A673 (cell line): ENCODE measurements around the gene DOCK4. TPM values are rescaled to one million over a fixed set of nuclear protein-coding genes. Genes with fewer than 3 reads are reported as not detected.

Experiments used
- BruUV-seq: library from RNA; stranded (reverse); fragments of 400-500 nt; replicated peaks from 2 replicates; lab custom pipeline; 2021; lab: Mats Ljungman, UMichigan
- CTCF ChIA-PET: fragments of 300-600 bp; sonication (Branson Sonifier 250); formaldehyde crosslinking; loops from one replicate; lab custom pipeline; 2022; ENCODE audit warnings: antibody characterized with exemption; lab: Charles Lee
- POLR2A ChIA-PET: fragments of 300-600 bp; sonication (Branson Sonifier 250); formaldehyde crosslinking; loops from one replicate; lab custom pipeline; 2022; ENCODE audit warnings: antibody characterized with exemption; ENCODE audit not compliant: low non-redundant PET; lab: Charles Lee
- DNase-seq: peaks from one replicate; pipeline ENCODE4 v3.0.0-alpha.2; 2015; ENCODE audit warnings: low spot score
- H3K27ac ChIP-seq: fragments of 200-600 bp; sonication (generic); 2 replicates; pipeline ENCODE4 v1.5.1; 2016; ENCODE audit warnings: mixed run types, low read depth, mild to moderate bottlenecking, mixed read lengths, antibody characterized with exemption, low read length; ENCODE audit not compliant: poor library complexity, severe bottlenecking
- H3K27me3 ChIP-seq: fragments of 200-600 bp; sonication (generic); replicated peaks from 2 replicates; pipeline ENCODE4 v1.6.1; 2017; ENCODE audit warnings: mixed run types, low read depth, mild to moderate bottlenecking, mixed read lengths, antibody characterized with exemption, low read length; ENCODE audit not compliant: insufficient read depth, poor library complexity
- H3K36me3 ChIP-seq: fragments of 200-600 bp; sonication (generic); 2 replicates; pipeline ENCODE4 v1.6.1; 2016; ENCODE audit warnings: mixed run types, mild to moderate bottlenecking, mixed read lengths, antibody characterized with exemption, low read length; ENCODE audit not compliant: insufficient read depth, poor library complexity, severe bottlenecking
- H3K4me1 ChIP-seq: fragments of 200-600 bp; sonication (generic); 2 replicates; pipeline ENCODE4 v1.6.1; 2017; ENCODE audit warnings: mixed run types, mild to moderate bottlenecking, mixed read lengths, antibody characterized with exemption, low read length; ENCODE audit not compliant: insufficient read depth, poor library complexity, severe bottlenecking
- H3K4me3 ChIP-seq: fragments of 200-600 bp; sonication (generic); 2 replicates; pipeline ENCODE4 v1.5.1; 2016; ENCODE audit warnings: low read depth, mixed run types, mild to moderate bottlenecking, mixed read lengths, low read length; ENCODE audit not compliant: poor library complexity, severe bottlenecking
- H3K9me3 ChIP-seq: fragments of 200-600 bp; sonication (generic); 2 replicates; pipeline ENCODE4 v1.6.1; 2016; ENCODE audit warnings: mixed run types, low read depth, mild to moderate bottlenecking, mixed read lengths, antibody characterized with exemption, low read length; ENCODE audit not compliant: poor library complexity, severe bottlenecking
- EZH2 ChIP-seq: fragments of 200-600 bp; sonication (generic); IDR thresholded peaks from 2 replicates; pipeline ENCODE4 v1.6.1; 2017; ENCODE audit warnings: borderline replicate concordance, low read depth, mild to moderate bottlenecking, mixed read lengths, antibody characterized with exemption, low read length; ENCODE audit not compliant: poor library complexity, severe bottlenecking
- intact Hi-C: fragments of 100-400 bp; cut with micrococcal nuclease; formaldehyde crosslinking; loops from one replicate; pipeline ENCODE4 v1.10.0; 2022; ENCODE audit not compliant: unreplicated experiment
- total RNA-seq: library from RNA; stranded (reverse); gene quantifications from 2 replicates; pipeline ENCODE4 v1.2.3, GENCODE V29; 2021
- TF ChIP-seq, protein P1 (sequence below): fragments of 300-800, 200-600 bp; sonication (generic); conservative IDR thresholded peaks from 2 replicates; pipeline ENCODE4 v1.5.1; 2017; ENCODE audit warnings: low read depth, mild to moderate bottlenecking, antibody characterized with exemption, low read length, moderate library complexity, mixed read lengths

DOCK4 gene
- total RNA-seq, 1 experiment from 2014 or later, result 28.5 TPM

DNA sequence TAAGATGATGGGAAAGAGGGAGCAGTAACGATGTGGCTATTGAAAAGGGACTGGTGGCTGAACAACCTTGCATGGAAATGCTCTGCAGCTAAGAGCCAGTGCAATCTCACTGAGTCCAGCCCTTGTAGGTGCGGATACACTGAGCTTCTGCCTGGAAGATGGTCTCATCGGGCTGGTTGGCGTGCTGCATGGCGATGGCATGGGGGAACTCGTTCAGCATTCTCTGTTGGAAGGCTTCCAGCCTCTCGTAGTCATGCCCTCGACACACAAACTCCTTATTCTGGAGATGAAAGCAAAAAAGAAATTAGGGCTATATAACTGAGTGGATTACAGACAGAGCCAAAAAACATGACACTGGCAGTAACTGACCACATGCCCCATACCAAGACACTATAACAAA is 446.2 kb downstream of the DOCK4 start:
- no peak for DNase-seq
- CTCF ChIA-PET, result interaction anchor here (0.8 kb wide), 1 partner anchor 95 kb away, joined by 4 read pairs; no protein-coding TSS in a partner anchor
- BruUV-seq, result no TSS peak
- no peak overlapping the region for H3K4me3 ChIP-seq
- no peak for TF ChIP-seq EZH2
- TF ChIP-seq, protein P1, sequence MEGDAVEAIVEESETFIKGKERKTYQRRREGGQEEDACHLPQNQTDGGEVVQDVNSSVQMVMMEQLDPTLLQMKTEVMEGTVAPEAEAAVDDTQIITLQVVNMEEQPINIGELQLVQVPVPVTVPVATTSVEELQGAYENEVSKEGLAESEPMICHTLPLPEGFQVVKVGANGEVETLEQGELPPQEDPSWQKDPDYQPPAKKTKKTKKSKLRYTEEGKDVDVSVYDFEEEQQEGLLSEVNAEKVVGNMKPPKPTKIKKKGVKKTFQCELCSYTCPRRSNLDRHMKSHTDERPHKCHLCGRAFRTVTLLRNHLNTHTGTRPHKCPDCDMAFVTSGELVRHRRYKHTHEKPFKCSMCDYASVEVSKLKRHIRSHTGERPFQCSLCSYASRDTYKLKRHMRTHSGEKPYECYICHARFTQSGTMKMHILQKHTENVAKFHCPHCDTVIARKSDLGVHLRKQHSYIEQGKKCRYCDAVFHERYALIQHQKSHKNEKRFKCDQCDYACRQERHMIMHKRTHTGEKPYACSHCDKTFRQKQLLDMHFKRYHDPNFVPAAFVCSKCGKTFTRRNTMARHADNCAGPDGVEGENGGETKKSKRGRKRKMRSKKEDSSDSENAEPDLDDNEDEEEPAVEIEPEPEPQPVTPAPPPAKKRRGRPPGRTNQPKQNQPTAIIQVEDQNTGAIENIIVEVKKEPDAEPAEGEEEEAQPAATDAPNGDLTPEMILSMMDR, result no peak
- H3K4me1 ChIP-seq, result peaks cover 13% of the 10 kb centered on the region
- no peaks in the 10 kb centered on the region for H3K36me3 ChIP-seq
- H3K27ac ChIP-seq, result no peak overlapping the region
- intact Hi-C loops, result loop anchor here (5.0 kb wide), 1 partner anchor 737 kb away; no protein-coding TSS in a partner anchor
- no peaks in the 10 kb centered on the region for H3K27me3 ChIP-seq
- no peaks in the 10 kb centered on the region for H3K9me3 ChIP-seq
- POLR2A ChIA-PET, result interaction anchor here (0.6 to 0.7 kb wide), 2 partner anchors 14 to 674 kb away, joined by 11 to 16 read pairs; no protein-coding TSS in a partner anchor

DNA sequence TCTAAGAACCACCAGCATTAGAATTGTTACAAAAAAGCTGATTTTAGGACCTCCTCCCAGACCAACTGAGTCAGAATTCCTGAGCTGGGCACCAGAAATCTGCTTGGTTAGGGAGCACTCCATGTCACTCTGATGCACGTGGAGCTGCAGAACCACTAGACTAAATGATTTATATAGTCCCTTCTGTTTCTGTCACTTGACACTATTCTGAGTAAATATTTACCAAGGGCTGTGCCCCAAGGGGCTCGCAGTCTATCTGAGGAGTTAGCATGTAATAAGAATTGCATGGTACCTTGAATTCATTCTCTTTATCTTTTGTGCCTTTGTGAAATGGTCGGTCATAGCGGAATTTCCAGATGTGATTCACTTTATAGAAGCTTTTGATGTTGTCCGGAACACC is 447.9 kb downstream of the DOCK4 start:
- H3K36me3 ChIP-seq, result no peaks in the 10 kb centered on the region
- no peak for DNase-seq
- H3K4me3 ChIP-seq, result no peak overlapping the region
- intact Hi-C loops, result no loop called here
- POLR2A ChIA-PET, result no interaction called here
- no peak for TF ChIP-seq EZH2
- TF ChIP-seq, protein P1, result no peak
- H3K9me3 ChIP-seq, result no peaks in the 10 kb centered on the region
- peaks cover 17% of the 10 kb centered on the region for H3K4me1 ChIP-seq
- H3K27ac ChIP-seq, result no peak overlapping the region
- CTCF ChIA-PET, result no interaction called here
- no TSS peak for BruUV-seq
- H3K27me3 ChIP-seq, result no peaks in the 10 kb centered on the region

DNA sequence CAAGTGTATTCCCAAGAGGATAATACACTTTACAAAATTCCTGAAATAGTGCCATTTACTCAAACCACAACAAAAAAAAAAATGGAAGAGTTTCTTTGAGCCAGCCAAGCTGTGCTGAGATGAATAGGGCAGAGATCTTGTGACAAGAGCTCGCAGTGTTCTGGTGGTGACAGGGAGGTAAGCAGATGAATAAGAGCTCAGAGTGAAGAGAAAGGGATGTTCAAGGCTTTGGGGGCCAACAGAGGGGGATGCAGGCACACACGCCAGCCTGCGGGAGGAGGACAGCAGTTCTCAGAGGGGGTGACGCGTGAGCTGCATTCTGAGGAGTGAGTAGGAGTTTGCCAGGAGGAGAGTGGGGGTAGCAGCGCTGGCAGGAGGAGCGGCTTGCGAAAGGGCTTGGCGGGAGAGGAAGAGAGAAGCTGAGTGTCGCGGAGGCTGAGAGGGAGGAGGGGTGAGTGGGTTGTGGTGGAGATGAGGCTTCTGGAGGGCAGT is 449.5 kb downstream of the DOCK4 start:
- TF ChIP-seq, protein P1, result 0 out of 2 replicates have a peak, but pooled peaks have one; percentile 14
- no peak for TF ChIP-seq EZH2
- peak; percentile 79 for DNase-seq
- intact Hi-C loops, result no loop called here
- H3K4me1 ChIP-seq, result peaks cover 17% of the 10 kb centered on the region
- H3K27ac ChIP-seq, result no peak overlapping the region
- no peaks in the 10 kb centered on the region for H3K9me3 ChIP-seq
- H3K36me3 ChIP-seq, result no peaks in the 10 kb centered on the region
- no TSS peak for BruUV-seq
- ChIA-PET POLR2A (no interaction called here), CTCF (interaction anchor here (1.0 to 1.3 kb wide), 3 partner anchors 97 to 740 kb away, joined by 3 to 12 read pairs (median 5); no protein-coding TSS in a partner anchor)
- H3K27me3 ChIP-seq, result no peaks in the 10 kb centered on the region
- H3K4me3 ChIP-seq, result peak overlapping the region; percentile 20
